Neural crest cell (in vitro differentiated cells): ENCODE measurements around the gene CSRNP3. TPM values are rescaled to one million over a fixed set of nuclear protein-coding genes. Genes with fewer than 3 reads are reported as not detected.

Source experiments
- DNase-seq: peaks from one replicate; pipeline ENCODE4 v3.0.0; 2021; ENCODE audit warnings: low read depth, mixed read lengths, low spot score
- H3K27ac Mint-ChIP-seq: one replicate; pipeline ENCODE4 v1.8.0; 2021; ENCODE audit warnings: mild to moderate bottlenecking, mixed read lengths; ENCODE audit not compliant: unreplicated experiment
- H3K27me3 Mint-ChIP-seq: 2 replicates; pipeline ENCODE4 v1.8.0; 2021; ENCODE audit warnings: low read depth, mild to moderate bottlenecking, mixed read lengths
- H3K36me3 Mint-ChIP-seq: 2 replicates; pipeline ENCODE4 v1.8.0; 2021; ENCODE audit warnings: low read depth, mild to moderate bottlenecking, mixed read lengths
- H3K4me1 Mint-ChIP-seq: 2 replicates; pipeline ENCODE4 v1.8.0; 2021; ENCODE audit warnings: mixed read lengths
- H3K4me3 Mint-ChIP-seq: one replicate; pipeline ENCODE4 v1.8.0; 2021; ENCODE audit warnings: mild to moderate bottlenecking, mixed read lengths
- H3K9me3 Mint-ChIP-seq: 2 replicates; pipeline ENCODE4 v1.8.0; 2021; ENCODE audit warnings: mixed read lengths
- total RNA-seq: library from RNA; stranded (reverse); gene quantifications from 2 replicates; pipeline ENCODE4 v1.2.1, GENCODE V29; 2021
- TF ChIP-seq, protein P1 (sequence below): fragments of 200-600 bp; sonication (generic); conservative IDR thresholded peaks from 2 replicates; pipeline ENCODE4 v1.5.0; 2021; ENCODE audit warnings: antibody characterized with exemption, mild to moderate bottlenecking

The CSRNP3 gene
- total RNA-seq, 1 donor from 2014 or later: 28.4 TPM

GRCh38 chr2:165706960-165707487, 237.5 kb downstream of the CSRNP3 start:
- no peak for DNase-seq
- Mint-ChIP-seq H3K36me3 (no peaks in the 10 kb centered on the region), H3K27me3 (no peaks in the 10 kb centered on the region), H3K4me1 (no peaks in the 10 kb centered on the region), H3K4me3 (no peak overlapping the region), H3K9me3 (peaks cover 4% of the 10 kb centered on the region), H3K27ac (no peak overlapping the region)
- TF ChIP-seq, protein P1, sequence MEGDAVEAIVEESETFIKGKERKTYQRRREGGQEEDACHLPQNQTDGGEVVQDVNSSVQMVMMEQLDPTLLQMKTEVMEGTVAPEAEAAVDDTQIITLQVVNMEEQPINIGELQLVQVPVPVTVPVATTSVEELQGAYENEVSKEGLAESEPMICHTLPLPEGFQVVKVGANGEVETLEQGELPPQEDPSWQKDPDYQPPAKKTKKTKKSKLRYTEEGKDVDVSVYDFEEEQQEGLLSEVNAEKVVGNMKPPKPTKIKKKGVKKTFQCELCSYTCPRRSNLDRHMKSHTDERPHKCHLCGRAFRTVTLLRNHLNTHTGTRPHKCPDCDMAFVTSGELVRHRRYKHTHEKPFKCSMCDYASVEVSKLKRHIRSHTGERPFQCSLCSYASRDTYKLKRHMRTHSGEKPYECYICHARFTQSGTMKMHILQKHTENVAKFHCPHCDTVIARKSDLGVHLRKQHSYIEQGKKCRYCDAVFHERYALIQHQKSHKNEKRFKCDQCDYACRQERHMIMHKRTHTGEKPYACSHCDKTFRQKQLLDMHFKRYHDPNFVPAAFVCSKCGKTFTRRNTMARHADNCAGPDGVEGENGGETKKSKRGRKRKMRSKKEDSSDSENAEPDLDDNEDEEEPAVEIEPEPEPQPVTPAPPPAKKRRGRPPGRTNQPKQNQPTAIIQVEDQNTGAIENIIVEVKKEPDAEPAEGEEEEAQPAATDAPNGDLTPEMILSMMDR: no peak

DNA sequence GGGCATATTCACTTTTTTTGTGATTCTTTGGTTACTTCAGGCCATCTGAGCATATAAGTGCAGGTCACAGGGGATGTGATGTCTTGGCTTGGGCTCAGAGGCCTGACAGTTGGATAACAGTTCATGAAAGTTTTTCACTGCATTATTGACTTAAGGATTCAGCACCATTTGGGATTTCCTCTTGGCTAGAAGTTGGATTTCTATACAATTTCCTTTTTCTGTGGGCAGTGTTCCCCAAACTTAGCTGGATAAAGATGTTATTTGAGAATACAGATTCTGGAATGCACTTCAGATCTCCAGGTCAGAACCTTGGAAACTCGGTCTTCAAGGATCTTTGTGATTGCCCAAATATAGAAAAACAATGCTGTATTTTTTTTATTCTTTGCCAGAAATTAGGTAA, 246.6 kb downstream of the CSRNP3 start:
- Mint-ChIP-seq H3K9me3 (peaks cover 3% of the 10 kb centered on the region), H3K4me3 (no peak overlapping the region), H3K36me3 (no peaks in the 10 kb centered on the region), H3K27me3 (no peaks in the 10 kb centered on the region), H3K27ac (no peak overlapping the region), H3K4me1 (no peaks in the 10 kb centered on the region)
- no peak for DNase-seq
- TF ChIP-seq, protein P1: no peak

DNA sequence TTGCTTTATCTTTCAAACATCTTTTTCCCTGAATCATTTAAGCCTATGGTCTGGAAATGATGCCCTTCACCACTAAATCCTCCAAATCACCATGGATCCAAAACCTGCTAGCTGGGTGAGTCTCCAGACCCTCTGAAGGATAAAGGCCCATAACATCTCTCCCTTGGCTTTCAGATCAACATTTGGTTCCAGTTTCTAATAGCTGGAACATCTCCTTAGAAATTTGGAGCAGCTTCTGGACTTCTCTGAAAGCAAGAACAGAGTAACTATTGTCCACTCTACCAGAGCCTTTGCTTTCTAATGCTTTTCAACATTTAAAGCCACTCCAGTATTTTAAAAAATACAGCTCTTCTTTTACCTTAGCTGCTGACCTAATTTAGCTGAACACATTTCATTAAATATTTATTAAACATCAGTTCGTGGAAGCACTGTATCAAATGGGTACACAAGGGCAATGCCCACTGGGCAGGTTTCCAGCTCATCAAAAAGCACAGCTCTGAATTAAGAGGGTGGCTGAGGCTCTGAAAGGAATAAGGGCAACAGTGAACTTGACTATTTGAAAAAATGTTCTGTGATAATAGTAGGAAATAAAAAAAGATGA, 249.2 kb downstream of the CSRNP3 start:
- no peak for DNase-seq
- H3K36me3 Mint-ChIP-seq: no peaks in the 10 kb centered on the region
- H3K4me1 Mint-ChIP-seq: no peaks in the 10 kb centered on the region
- H3K9me3 Mint-ChIP-seq: peaks cover 3% of the 10 kb centered on the region
- TF ChIP-seq, protein P1: no peak
- no peak overlapping the region for H3K4me3 Mint-ChIP-seq
- no peaks in the 10 kb centered on the region for H3K27me3 Mint-ChIP-seq
- H3K27ac Mint-ChIP-seq: no peak overlapping the region

DNA sequence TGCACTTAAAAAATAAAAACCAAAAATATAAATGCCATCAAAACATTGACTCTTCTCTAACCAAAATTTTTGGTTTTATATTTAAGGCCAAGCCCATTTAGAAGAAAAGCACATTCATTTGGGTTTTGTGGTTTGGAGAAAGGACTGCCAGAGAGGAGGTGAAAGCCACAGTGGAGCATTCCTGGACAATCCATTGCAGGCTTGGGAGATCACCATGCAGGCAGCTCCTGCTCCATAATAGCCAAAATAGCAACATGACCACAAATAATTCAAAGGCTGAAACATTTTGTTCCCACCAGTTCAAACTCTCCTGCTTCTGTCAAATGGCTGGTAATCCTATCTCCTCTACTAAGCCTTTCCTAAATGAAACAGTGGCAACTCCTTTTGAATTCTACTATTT, 251.0 kb downstream of the CSRNP3 start:
- H3K4me1 Mint-ChIP-seq: no peaks in the 10 kb centered on the region
- no peaks in the 10 kb centered on the region for H3K36me3 Mint-ChIP-seq
- H3K27me3 Mint-ChIP-seq: no peaks in the 10 kb centered on the region
- H3K27ac Mint-ChIP-seq: no peak overlapping the region
- TF ChIP-seq, protein P1: no peak
- H3K9me3 Mint-ChIP-seq: peaks cover 3% of the 10 kb centered on the region
- H3K4me3 Mint-ChIP-seq: no peak overlapping the region
- DNase-seq: no peak

- Mint-ChIP-seq H3K36me3 (no peaks in the 10 kb centered on the region), H3K27ac (no peak overlapping the region), H3K4me1 (no peaks in the 10 kb centered on the region), H3K9me3 (no peaks in the 10 kb centered on the region), H3K27me3 (no peaks in the 10 kb centered on the region), H3K4me3 (no peak overlapping the region)
- DNase-seq: no peak
- TF ChIP-seq, protein P1: no peak
These were observed 255.9 kb downstream of the CSRNP3 start for GRCh38 chr2:165725421-165725820.

Other genes with a start within 250 kb of the CSRNP3 start
- gene SCN2A, start 230.3 kb upstream of the CSRNP3 start, total RNA-seq: 0.47 and 0.55 TPM in 2 replicates